Neural crest cell (in vitro differentiated cells): ENCODE data around the gene KLRK1. TPM values are rescaled to one million over a fixed set of nuclear protein-coding genes. Genes with fewer than 3 reads are reported as not detected.

ENCODE experiments used
- DNase-seq: peaks from one replicate; pipeline ENCODE4 v3.0.0; 2021; ENCODE audit warnings: low read depth, mixed read lengths, low spot score
- H3K27ac Mint-ChIP-seq: one replicate; pipeline ENCODE4 v1.8.0; 2021; ENCODE audit warnings: mild to moderate bottlenecking, mixed read lengths; ENCODE audit not compliant: unreplicated experiment
- H3K27me3 Mint-ChIP-seq: 2 replicates; pipeline ENCODE4 v1.8.0; 2021; ENCODE audit warnings: low read depth, mild to moderate bottlenecking, mixed read lengths
- H3K36me3 Mint-ChIP-seq: 2 replicates; pipeline ENCODE4 v1.8.0; 2021; ENCODE audit warnings: low read depth, mild to moderate bottlenecking, mixed read lengths
- H3K4me1 Mint-ChIP-seq: 2 replicates; pipeline ENCODE4 v1.8.0; 2021; ENCODE audit warnings: mixed read lengths
- H3K4me3 Mint-ChIP-seq: one replicate; pipeline ENCODE4 v1.8.0; 2021; ENCODE audit warnings: mild to moderate bottlenecking, mixed read lengths
- H3K9me3 Mint-ChIP-seq: 2 replicates; pipeline ENCODE4 v1.8.0; 2021; ENCODE audit warnings: mixed read lengths
- total RNA-seq: library from RNA; stranded (reverse); gene quantifications from 2 replicates; pipeline ENCODE4 v1.2.1, GENCODE V29; 2021
- TF ChIP-seq, protein P1 (sequence below): fragments of 200-600 bp; sonication (generic); conservative IDR thresholded peaks from 2 replicates; pipeline ENCODE4 v1.5.0; 2021; ENCODE audit warnings: antibody characterized with exemption, mild to moderate bottlenecking

Gene KLRK1
- total RNA-seq, 1 donor from 2014 or later, result not detected

DNA sequence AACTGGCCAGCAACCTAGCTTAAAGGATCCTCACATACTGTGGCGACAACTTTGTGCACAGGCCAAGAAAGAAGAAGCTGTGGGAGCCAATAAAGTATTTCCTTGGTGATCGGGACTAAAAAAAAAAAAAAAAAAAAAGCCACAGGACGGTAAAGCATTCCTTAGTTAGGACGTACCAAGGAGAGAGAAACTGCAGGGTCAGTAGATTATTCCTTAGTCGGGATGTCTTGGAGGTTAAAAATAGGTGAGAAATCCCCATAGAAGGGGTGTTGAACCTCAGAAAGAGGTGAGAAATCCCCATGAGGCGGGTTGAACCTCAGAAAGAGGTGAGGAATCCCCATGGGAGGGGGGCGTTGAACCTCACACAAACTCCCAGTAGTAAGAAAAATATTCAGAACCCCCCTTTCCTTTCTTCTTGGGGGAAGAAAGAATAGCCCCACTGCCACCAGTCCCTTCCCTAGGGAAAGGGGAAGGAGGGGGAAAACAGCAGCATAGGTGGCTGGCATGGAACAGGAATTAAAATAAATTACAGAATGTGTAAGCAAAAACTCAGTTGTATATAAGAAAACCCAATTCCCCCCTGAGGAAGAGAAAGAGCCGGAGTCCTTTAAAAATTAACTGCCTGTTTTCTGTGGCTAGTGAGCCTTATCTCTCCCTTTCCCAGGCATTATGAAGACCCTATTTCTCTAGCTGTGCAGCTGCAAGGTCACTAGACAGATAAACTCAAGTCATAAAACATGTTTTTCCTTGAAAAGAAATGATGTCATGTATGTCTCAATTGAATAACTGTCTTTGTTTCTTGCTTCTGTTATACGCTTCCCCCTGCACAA, 26.8 kb downstream of the KLRK1 start:
- H3K4me3 Mint-ChIP-seq, result peak overlapping the region; percentile 35
- no peak for DNase-seq
- peaks cover 2% of the 10 kb centered on the region for H3K36me3 Mint-ChIP-seq
- H3K27ac Mint-ChIP-seq, result no peak overlapping the region
- H3K4me1 Mint-ChIP-seq, result peaks cover 23% of the 10 kb centered on the region
- H3K9me3 Mint-ChIP-seq, result peaks cover 2% of the 10 kb centered on the region
- no peaks in the 10 kb centered on the region for H3K27me3 Mint-ChIP-seq
- TF ChIP-seq, protein P1, sequence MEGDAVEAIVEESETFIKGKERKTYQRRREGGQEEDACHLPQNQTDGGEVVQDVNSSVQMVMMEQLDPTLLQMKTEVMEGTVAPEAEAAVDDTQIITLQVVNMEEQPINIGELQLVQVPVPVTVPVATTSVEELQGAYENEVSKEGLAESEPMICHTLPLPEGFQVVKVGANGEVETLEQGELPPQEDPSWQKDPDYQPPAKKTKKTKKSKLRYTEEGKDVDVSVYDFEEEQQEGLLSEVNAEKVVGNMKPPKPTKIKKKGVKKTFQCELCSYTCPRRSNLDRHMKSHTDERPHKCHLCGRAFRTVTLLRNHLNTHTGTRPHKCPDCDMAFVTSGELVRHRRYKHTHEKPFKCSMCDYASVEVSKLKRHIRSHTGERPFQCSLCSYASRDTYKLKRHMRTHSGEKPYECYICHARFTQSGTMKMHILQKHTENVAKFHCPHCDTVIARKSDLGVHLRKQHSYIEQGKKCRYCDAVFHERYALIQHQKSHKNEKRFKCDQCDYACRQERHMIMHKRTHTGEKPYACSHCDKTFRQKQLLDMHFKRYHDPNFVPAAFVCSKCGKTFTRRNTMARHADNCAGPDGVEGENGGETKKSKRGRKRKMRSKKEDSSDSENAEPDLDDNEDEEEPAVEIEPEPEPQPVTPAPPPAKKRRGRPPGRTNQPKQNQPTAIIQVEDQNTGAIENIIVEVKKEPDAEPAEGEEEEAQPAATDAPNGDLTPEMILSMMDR, result no peak

DNA sequence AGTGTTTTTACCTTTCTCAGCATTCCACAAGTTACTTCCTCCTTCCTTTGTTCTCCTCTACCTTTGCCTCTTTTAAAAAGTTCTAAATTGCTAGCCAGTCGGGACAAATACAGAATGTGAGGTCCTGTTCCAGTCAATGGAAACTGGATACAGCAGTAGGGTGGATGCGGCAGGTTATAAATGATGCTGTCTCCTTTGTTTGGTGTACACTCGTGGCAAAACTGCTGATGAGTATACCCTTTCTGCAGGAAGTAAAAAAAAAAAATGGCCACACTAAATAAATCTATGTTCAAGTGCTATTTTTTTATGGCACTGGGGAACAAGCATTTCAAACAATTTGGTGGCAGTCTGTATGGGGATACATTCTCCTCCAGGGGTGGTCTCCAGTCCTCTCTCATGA, 27.5 kb downstream of the KLRK1 start:
- Mint-ChIP-seq H3K36me3 (no peaks in the 10 kb centered on the region), H3K4me3 (peak overlapping the region; percentile 35), H3K9me3 (no peaks in the 10 kb centered on the region), H3K27me3 (no peaks in the 10 kb centered on the region), H3K4me1 (peaks cover 21% of the 10 kb centered on the region), H3K27ac (no peak overlapping the region)
- TF ChIP-seq, protein P1, result no peak
- no peak for DNase-seq

DNA sequence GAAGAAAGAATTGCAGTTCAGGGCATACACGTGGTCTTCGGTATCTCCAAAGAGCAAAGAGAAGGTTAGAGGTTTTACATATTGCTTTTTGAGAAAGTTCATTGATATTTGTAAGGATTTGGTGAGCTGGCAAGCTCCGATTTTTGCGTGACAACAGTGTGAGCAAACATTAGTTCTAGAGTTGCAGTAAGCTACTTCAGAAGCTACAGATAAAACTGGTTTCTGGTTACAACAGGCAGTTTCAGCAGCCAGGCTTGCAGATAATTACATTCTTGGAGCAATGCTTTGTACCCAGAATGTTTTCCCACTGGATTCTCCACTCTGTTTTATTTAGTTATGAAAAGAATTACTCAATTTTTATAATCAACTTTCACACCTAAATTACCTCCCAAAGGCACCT, 28.2 kb downstream of the KLRK1 start:
- peak overlapping the region; percentile 10 for H3K4me3 Mint-ChIP-seq
- no peaks in the 10 kb centered on the region for H3K27me3 Mint-ChIP-seq
- TF ChIP-seq, protein P1, result no peak
- DNase-seq, result no peak
- no peak overlapping the region for H3K27ac Mint-ChIP-seq
- peaks cover 21% of the 10 kb centered on the region for H3K4me1 Mint-ChIP-seq
- no peaks in the 10 kb centered on the region for H3K9me3 Mint-ChIP-seq
- no peaks in the 10 kb centered on the region for H3K36me3 Mint-ChIP-seq

DNA sequence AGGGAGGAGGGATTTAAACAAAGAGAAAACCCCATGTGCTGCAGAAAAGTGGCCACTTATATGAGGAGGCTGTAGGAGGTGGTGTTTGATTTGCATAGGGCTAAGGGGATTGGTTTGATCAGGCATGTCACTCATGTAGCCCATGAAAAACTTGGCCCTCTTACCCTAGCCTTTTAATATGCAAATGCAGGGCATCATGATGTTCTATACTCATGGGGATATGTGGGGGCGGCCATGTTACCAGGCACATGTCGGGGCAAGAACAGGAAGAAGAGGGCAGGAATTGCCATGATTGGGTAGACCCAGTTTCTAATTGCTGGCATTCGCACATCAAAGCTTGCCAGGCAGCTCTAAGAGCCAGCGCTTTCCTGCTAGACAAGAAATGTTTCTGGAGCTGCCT, 28.8 kb downstream of the KLRK1 start:
- no peak for DNase-seq
- Mint-ChIP-seq H3K9me3 (no peaks in the 10 kb centered on the region), H3K27ac (no peak overlapping the region), H3K4me3 (no peak overlapping the region), H3K36me3 (no peaks in the 10 kb centered on the region), H3K27me3 (no peaks in the 10 kb centered on the region), H3K4me1 (peaks cover 21% of the 10 kb centered on the region)
- TF ChIP-seq, protein P1, result no peak

DNA sequence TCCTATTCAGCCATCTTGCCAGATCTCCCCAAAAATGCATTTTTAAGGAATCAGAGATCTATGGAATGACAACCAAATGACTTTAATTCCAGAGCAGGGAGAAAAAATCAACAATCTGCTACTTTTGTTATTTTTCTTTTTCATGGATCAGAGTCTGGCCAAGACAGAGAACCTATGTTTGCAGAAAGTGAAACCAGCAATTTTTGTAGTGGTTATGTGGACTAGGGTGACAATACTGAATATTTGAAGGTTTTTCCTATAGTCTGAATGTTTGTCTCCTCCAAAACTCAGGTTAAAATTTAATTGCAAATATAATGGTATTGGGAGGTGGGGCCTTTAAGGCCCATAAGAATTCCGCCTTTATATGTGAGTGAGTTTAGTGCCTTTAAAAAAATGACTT, 30.9 kb downstream of the KLRK1 start:
- Mint-ChIP-seq H3K4me1 (peaks cover 21% of the 10 kb centered on the region), H3K27ac (no peak overlapping the region), H3K36me3 (no peaks in the 10 kb centered on the region), H3K9me3 (no peaks in the 10 kb centered on the region), H3K27me3 (no peaks in the 10 kb centered on the region), H3K4me3 (no peak overlapping the region)
- no peak for DNase-seq
- TF ChIP-seq, protein P1, result no peak
